ENCODE results near the gene KIAA0825.

The KIAA0825 gene

GRCh38 chr5:94442076-94442475, 176.3 kb downstream of the KIAA0825 start:
- Histone ChIP-seq H3K4me3 (ENCODE audit: low read depth in 1 of 2, low read length in 2 of 2) (no peak overlapping the region), H3K4me2 (ENCODE audit: insufficient read depth, low read length) (no peak overlapping the region), H3K9ac (ENCODE audit: low read depth, low read length) (no peak overlapping the region), H3K4me1 (ENCODE audit: insufficient read depth, low read length) (no peaks in the 10 kb centered on the region), H4K20me1 (ENCODE audit: insufficient read depth, low read length) (no peaks in the 10 kb centered on the region), H3K27me3 (ENCODE audit: insufficient read depth, low read length, poor library complexity) (no peaks in the 10 kb centered on the region), H2AFZ (ENCODE audit: low read depth, low read length) (no peak overlapping the region), H3K36me3 (ENCODE audit: insufficient read depth, low read length) (no peaks in the 10 kb centered on the region), H3K9me3 (ENCODE audit: insufficient read depth, low read length, severe bottlenecking) (no peaks in the 10 kb centered on the region), H3K79me2 (ENCODE audit: insufficient read depth, low read length) (no peaks in the 10 kb centered on the region), H3K27ac (ENCODE audit: low read length) (no peak overlapping the region)
- ATAC-seq (ENCODE audit: insufficient read depth, low read depth) (no peak), DNase-seq (no peak)
- TF ChIP-seq EZH2 (IDR thresholded peaks at IDR 0.05; ENCODE audit: borderline replicate concordance, low read depth, low read length, severe bottlenecking) = no peak
- TF ChIP-seq, protein P1, sequence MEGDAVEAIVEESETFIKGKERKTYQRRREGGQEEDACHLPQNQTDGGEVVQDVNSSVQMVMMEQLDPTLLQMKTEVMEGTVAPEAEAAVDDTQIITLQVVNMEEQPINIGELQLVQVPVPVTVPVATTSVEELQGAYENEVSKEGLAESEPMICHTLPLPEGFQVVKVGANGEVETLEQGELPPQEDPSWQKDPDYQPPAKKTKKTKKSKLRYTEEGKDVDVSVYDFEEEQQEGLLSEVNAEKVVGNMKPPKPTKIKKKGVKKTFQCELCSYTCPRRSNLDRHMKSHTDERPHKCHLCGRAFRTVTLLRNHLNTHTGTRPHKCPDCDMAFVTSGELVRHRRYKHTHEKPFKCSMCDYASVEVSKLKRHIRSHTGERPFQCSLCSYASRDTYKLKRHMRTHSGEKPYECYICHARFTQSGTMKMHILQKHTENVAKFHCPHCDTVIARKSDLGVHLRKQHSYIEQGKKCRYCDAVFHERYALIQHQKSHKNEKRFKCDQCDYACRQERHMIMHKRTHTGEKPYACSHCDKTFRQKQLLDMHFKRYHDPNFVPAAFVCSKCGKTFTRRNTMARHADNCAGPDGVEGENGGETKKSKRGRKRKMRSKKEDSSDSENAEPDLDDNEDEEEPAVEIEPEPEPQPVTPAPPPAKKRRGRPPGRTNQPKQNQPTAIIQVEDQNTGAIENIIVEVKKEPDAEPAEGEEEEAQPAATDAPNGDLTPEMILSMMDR (IDR thresholded peaks at IDR 0.05; ENCODE audit: borderline replicate concordance, extremely low read depth, low read length, poor library complexity, severe bottlenecking) = no peak

DNA sequence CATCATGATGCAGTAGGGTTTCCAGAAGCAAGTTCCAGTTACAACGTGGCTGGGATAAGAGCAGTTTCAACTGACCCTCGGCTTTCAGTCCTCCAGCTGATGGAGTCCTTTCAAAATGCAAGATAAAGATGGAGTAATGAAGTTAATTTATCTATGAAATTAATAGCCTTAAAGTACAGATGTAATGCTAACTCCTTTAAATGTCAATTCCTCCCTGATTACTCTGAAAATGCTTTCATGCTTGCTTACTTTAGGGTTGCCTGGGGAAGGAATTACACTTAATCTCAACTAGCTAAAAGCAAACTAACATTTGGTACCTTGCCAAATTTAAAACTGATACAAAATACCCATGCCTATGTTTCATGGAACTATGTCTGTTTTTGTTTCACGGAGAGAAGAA, 178.4 kb downstream of the KIAA0825 start:
- H3K9ac ChIP-seq (ENCODE audit: low read depth, low read length) = no peak overlapping the region
- H3K4me2 ChIP-seq (ENCODE audit: insufficient read depth, low read length) = no peak overlapping the region
- no peaks in the 10 kb centered on the region for H3K79me2 ChIP-seq (ENCODE audit: insufficient read depth, low read length)
- no peaks in the 10 kb centered on the region for H3K4me1 ChIP-seq (ENCODE audit: insufficient read depth, low read length)
- H3K9me3 ChIP-seq (ENCODE audit: insufficient read depth, low read length, severe bottlenecking) = no peaks in the 10 kb centered on the region
- no peaks in the 10 kb centered on the region for H4K20me1 ChIP-seq (ENCODE audit: insufficient read depth, low read length)
- no peak overlapping the region for H2AFZ ChIP-seq (ENCODE audit: low read depth, low read length)
- H3K36me3 ChIP-seq (ENCODE audit: insufficient read depth, low read length) = no peaks in the 10 kb centered on the region
- ATAC-seq (ENCODE audit: insufficient read depth, low read depth) (no peak), DNase-seq (no peak)
- TF ChIP-seq, protein P1 (IDR thresholded peaks at IDR 0.05; ENCODE audit: borderline replicate concordance, extremely low read depth, low read length, poor library complexity, severe bottlenecking) = no peak
- TF ChIP-seq EZH2 (IDR thresholded peaks at IDR 0.05; ENCODE audit: borderline replicate concordance, low read depth, low read length, severe bottlenecking) = no peak
- no peak overlapping the region for H3K4me3 ChIP-seq (ENCODE audit: low read depth in 1 of 2, low read length in 2 of 2)
- no peaks in the 10 kb centered on the region for H3K27me3 ChIP-seq (ENCODE audit: insufficient read depth, low read length, poor library complexity)
- H3K27ac ChIP-seq (ENCODE audit: low read length) = no peak overlapping the region

DNA sequence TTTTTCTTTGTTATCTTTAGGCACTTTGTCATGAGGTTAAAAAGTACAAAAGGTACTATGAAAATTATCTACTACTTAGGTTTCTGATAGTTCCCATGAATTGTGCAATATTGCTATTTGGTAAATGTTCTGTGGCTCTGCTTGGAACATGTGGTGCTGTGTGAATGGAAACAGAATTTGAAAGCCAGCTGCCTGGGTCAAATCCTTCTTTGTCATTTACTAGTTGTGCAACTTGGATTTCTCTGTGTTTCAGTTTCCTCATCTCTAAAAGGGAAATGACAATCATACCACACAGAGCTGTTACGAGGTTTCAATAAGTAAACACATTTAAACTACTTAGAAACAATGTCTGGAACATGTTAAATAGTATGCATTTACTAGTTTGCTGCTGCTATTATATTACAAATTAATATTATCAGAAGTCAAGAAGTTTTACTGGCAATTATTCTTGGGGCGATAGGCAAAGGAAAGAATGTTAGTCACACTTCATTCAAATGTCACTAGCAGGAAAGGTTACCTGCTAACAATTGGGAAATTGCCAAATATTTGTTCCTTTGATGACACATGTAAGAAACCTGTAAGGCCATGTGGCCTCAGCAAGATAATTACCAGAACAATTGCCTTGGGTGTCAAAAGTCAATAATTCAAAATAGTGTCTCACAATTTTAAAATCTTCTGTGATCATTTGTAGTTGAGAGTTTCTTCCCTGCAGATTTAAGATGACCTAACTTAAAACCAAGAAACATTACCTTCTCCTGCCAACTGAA, 184.8 kb downstream of the KIAA0825 start:
- Histone ChIP-seq H3K36me3 (ENCODE audit: insufficient read depth, low read length) (no peaks in the 10 kb centered on the region), H3K4me2 (ENCODE audit: insufficient read depth, low read length) (no peak overlapping the region), H3K27me3 (ENCODE audit: insufficient read depth, low read length, poor library complexity) (no peaks in the 10 kb centered on the region), H3K4me1 (ENCODE audit: insufficient read depth, low read length) (no peaks in the 10 kb centered on the region), H3K9ac (ENCODE audit: low read depth, low read length) (no peak overlapping the region), H3K27ac (ENCODE audit: low read length) (no peak overlapping the region), H2AFZ (ENCODE audit: low read depth, low read length) (no peak overlapping the region), H4K20me1 (ENCODE audit: insufficient read depth, low read length) (no peaks in the 10 kb centered on the region), H3K79me2 (ENCODE audit: insufficient read depth, low read length) (no peaks in the 10 kb centered on the region), H3K4me3 (ENCODE audit: low read depth in 1 of 2, low read length in 2 of 2) (no peak overlapping the region), H3K9me3 (ENCODE audit: insufficient read depth, low read length, severe bottlenecking) (no peaks in the 10 kb centered on the region)
- TF ChIP-seq EZH2 (IDR thresholded peaks at IDR 0.05; ENCODE audit: borderline replicate concordance, low read depth, low read length, severe bottlenecking) = no peak
- TF ChIP-seq, protein P1 (IDR thresholded peaks at IDR 0.05; ENCODE audit: borderline replicate concordance, extremely low read depth, low read length, poor library complexity, severe bottlenecking) = no peak
- DNase-seq (no peak), ATAC-seq (ENCODE audit: insufficient read depth, low read depth) (no peak)
